HFFc6 (cell line): ENCODE data around the gene DCAF10. TPM values are rescaled to one million over a fixed set of nuclear protein-coding genes. Genes with fewer than 3 reads are reported as not detected.
A peak's percentile ranks its signal among the peaks of the same experiment; 100 is the strongest.

ENCODE experiments used
- DNase-seq: peaks from one replicate; pipeline ENCODE4 v3.0.0-alpha.2; 2018
- H3K27ac Mint-ChIP-seq: 2 replicates; pipeline ENCODE4 v1.8.0; 2020; ENCODE audit warnings: mild to moderate bottlenecking, mixed read lengths
- H3K27me3 Mint-ChIP-seq: 2 replicates; pipeline ENCODE4 v1.8.0; 2021; ENCODE audit warnings: mild to moderate bottlenecking, moderate library complexity, mixed read lengths; ENCODE audit not compliant: insufficient read depth
- H3K36me3 Mint-ChIP-seq: 2 replicates; pipeline ENCODE4 v1.8.0; 2021; ENCODE audit warnings: low read depth, mixed read lengths
- H3K4me1 Mint-ChIP-seq: 2 replicates; pipeline ENCODE4 v1.8.0; 2020; ENCODE audit warnings: low read depth, mixed read lengths
- H3K4me3 Mint-ChIP-seq: 2 replicates; pipeline ENCODE4 v1.8.0; 2020; ENCODE audit warnings: mild to moderate bottlenecking, moderate library complexity, mixed read lengths
- H3K9me3 Mint-ChIP-seq: 2 replicates; pipeline ENCODE4 v1.8.0; 2020; ENCODE audit warnings: mild to moderate bottlenecking, mixed read lengths
- total RNA-seq, 6 experiments: library from RNA; stranded (reverse); fragmentation: NEBNext Ultra II Directional; extraction: Animal tissue kit (Norgen Biotek cat#: 25700); gene quantifications; 2 replicates in 1 of 6; 3 replicates in 5 of 6; pipeline ENCODE4 v1.2.3, GENCODE V29; 2021
- TF ChIP-seq, protein P1 (sequence below): fragments of 200-600 bp; sonication (generic); IDR thresholded peaks from 2 replicates; pipeline ENCODE4 v1.5.0; 2021; ENCODE audit warnings: antibody characterized with exemption, mild to moderate bottlenecking

DCAF10 gene
- total RNA-seq, 6 experiments from 2014 or later, result 18.3 to 26.5 (median 23.1) TPM

DNA sequence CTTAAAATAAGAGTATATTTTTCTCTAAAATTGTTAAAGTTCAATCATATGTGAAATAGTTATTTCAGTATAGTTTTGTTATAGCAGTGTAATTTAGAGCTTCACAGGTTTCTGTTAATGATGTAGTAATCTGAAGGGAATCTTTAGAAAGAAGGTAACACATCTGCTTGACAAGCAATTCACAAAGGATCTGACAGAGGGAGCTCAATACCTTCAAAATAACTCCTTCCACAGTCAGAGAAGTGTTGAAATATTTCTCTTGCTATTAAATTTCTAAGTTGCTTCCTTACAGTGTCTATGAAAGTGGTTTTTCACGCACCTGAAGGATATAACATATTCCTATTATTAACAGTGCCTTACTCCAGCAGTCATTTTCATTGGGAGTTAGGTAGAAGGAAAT lies 58.4 kb downstream of the DCAF10 start:
- DNase-seq, result peak; percentile 5
- Mint-ChIP-seq H3K4me1 (no peaks in the 10 kb centered on the region), H3K9me3 (no peaks in the 10 kb centered on the region), H3K27me3 (no peaks in the 10 kb centered on the region), H3K4me3 (no peak overlapping the region), H3K27ac (no peak overlapping the region), H3K36me3 (peaks cover 15% of the 10 kb centered on the region; the same call in 1 of the 2 replicates)
- TF ChIP-seq, protein P1, sequence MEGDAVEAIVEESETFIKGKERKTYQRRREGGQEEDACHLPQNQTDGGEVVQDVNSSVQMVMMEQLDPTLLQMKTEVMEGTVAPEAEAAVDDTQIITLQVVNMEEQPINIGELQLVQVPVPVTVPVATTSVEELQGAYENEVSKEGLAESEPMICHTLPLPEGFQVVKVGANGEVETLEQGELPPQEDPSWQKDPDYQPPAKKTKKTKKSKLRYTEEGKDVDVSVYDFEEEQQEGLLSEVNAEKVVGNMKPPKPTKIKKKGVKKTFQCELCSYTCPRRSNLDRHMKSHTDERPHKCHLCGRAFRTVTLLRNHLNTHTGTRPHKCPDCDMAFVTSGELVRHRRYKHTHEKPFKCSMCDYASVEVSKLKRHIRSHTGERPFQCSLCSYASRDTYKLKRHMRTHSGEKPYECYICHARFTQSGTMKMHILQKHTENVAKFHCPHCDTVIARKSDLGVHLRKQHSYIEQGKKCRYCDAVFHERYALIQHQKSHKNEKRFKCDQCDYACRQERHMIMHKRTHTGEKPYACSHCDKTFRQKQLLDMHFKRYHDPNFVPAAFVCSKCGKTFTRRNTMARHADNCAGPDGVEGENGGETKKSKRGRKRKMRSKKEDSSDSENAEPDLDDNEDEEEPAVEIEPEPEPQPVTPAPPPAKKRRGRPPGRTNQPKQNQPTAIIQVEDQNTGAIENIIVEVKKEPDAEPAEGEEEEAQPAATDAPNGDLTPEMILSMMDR, result peak; percentile 52

- H3K4me3 Mint-ChIP-seq, result no peak overlapping the region
- no peak for DNase-seq
- H3K36me3 Mint-ChIP-seq, result peaks cover 20% of the 10 kb centered on the region
- H3K4me1 Mint-ChIP-seq, result no peaks in the 10 kb centered on the region
- no peaks in the 10 kb centered on the region for H3K27me3 Mint-ChIP-seq
- H3K9me3 Mint-ChIP-seq, result no peaks in the 10 kb centered on the region
- TF ChIP-seq, protein P1, result no peak
- H3K27ac Mint-ChIP-seq, result no peak overlapping the region
Observed at GRCh38 chr9:37862530-37862929, 61.9 kb downstream of the DCAF10 start.

DNA sequence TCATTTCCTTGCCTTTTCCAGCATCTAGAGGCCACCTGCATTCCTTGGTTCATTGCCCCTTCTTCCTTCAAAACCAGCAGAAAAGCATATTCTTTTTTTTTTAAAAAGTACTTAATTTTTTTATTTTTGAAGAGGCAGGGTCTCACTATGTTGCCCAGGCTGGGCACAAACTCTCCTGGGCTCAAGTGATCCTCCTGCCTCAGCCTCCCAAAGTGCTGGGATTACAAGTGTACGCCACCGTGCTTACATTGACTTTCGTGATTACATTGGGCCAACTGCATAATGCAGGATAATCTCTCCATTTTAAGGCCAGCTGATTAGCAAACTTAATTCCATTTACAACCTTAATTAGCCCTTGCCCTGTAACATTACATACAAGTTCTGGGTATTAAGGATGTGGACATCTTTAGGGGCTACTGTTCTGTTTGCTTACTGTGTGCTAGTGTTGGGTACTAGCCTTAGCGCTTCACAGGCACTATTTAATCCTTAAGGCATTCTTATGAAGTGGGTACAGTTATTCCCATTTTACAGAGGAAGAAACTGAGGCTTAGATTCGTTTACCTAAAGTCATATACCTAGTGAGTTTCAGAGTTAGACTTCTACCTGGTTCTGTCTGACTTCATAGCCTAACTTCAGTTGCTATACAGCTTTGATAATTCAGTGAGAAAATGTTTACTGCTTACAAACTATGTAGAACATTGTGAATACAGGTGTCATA lies 69.6 kb downstream of the DCAF10 start:
- TF ChIP-seq, protein P1, result no peak
- no peak overlapping the region for H3K27ac Mint-ChIP-seq
- no peaks in the 10 kb centered on the region for H3K27me3 Mint-ChIP-seq
- H3K9me3 Mint-ChIP-seq, result no peaks in the 10 kb centered on the region
- H3K4me1 Mint-ChIP-seq, result no peaks in the 10 kb centered on the region
- peaks cover 14% of the 10 kb centered on the region for H3K36me3 Mint-ChIP-seq
- DNase-seq, result no peak
- no peak overlapping the region for H3K4me3 Mint-ChIP-seq

DNA sequence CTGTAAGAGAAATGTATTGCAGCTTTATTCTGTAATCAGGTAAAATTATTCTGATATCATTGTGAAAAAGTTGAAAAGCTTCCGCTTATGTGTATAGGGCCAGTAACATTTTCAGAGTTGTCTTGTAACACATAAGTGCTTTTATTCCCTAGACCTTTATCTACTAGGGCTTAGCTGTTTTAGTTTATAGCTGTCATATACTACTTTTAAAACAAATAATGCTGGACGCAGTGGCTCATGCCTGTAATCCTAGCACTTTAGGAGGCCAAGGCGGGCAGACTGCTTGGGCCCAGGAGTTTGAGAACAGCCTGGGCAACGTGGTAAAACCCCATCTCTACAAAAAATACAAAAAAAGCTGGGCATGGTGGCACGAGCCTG lies 70.2 kb downstream of the DCAF10 start:
- no peaks in the 10 kb centered on the region for H3K27me3 Mint-ChIP-seq
- no peak for DNase-seq
- TF ChIP-seq, protein P1, result no peak
- peaks cover 14% of the 10 kb centered on the region for H3K36me3 Mint-ChIP-seq
- no peak overlapping the region for H3K27ac Mint-ChIP-seq
- H3K4me1 Mint-ChIP-seq, result no peaks in the 10 kb centered on the region
- H3K9me3 Mint-ChIP-seq, result no peaks in the 10 kb centered on the region
- H3K4me3 Mint-ChIP-seq, result no peak overlapping the region

DNA sequence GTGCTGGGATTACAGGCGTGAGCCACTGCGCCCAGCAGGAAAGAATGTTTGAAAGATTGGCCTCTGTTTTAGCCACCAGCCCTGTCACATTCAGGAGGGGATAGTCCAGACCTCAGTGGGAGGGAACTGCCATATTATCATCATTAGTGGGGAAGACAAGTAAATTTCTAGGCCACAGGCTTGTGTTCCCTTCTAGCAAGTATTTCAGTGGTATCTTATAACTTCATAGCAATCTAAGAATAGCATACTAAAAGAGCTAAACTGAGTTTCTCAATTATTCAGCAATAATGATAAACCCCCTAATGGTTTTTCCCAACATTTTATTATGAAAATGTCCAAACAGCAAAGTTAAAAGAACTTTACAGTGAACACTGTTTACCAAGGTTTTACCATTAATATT lies 73.4 kb downstream of the DCAF10 start:
- H3K4me1 Mint-ChIP-seq, result no peaks in the 10 kb centered on the region
- H3K27me3 Mint-ChIP-seq, result no peaks in the 10 kb centered on the region
- no peak overlapping the region for H3K4me3 Mint-ChIP-seq
- peaks cover 16% of the 10 kb centered on the region for H3K36me3 Mint-ChIP-seq
- TF ChIP-seq, protein P1, result no peak
- no peak for DNase-seq
- no peak overlapping the region for H3K27ac Mint-ChIP-seq
- H3K9me3 Mint-ChIP-seq, result no peaks in the 10 kb centered on the region
